NCI-H2081 (cell line): ENCODE measurements around the gene TEX26.

Experiments
- DNase-seq, 2 experiments: peaks; one replicate each; lab custom pipeline; 2025; lab: John Stamatoyannopoulos, UW

TEX26 gene

GRCh38 chr13:30932481-30933353, at the start of gene TEX26:
Gene TEX26, plus strand, starts transcription at chr13:30932656. Its CDS starts 60 bp downstream, at chr13:30932716.
- no peak for DNase-seq

GRCh38 chr13:30882996-30883766, 49.3 kb upstream of the TEX26 start:
- DNase-seq, result no peak

GRCh38 chr13:30884543-30884942, 47.9 kb upstream of the TEX26 start:
- DNase-seq, result peak; percentile 28 to 57

- DNase-seq, result no peak
Observed at GRCh38 chr13:30889196-30889690, 43.2 kb upstream of the TEX26 start.

- no peak for DNase-seq
Observed at GRCh38 chr13:30892966-30893365, 39.5 kb upstream of the TEX26 start.

- no peak for DNase-seq
Observed at GRCh38 chr13:30895773-30896172, 36.7 kb upstream of the TEX26 start.

- no peak for DNase-seq
Observed at GRCh38 chr13:30898070-30898469, 34.4 kb upstream of the TEX26 start.

GRCh38 chr13:30898678-30899241, 33.7 kb upstream of the TEX26 start:
- DNase-seq, result no peak

GRCh38 chr13:30900436-30900835, 32.0 kb upstream of the TEX26 start:
- DNase-seq, result no peak

- no peak for DNase-seq
Observed at GRCh38 chr13:30900952-30901749, 31.3 kb upstream of the TEX26 start.

- DNase-seq, result no peak
Observed at GRCh38 chr13:30904043-30904442, 28.4 kb upstream of the TEX26 start.

- no peak for DNase-seq
Observed at GRCh38 chr13:30905932-30906383, 26.5 kb upstream of the TEX26 start, which contains the start of gene MEDAG. Gene MEDAG, plus strand, starts transcription at chr13:30906271. Its CDS starts 245 bp downstream, at chr13:30906516.

GRCh38 chr13:30906411-30907051, 25.9 kb upstream of the TEX26 start:
- no peak for DNase-seq

GRCh38 chr13:30907121-30907861, 25.2 kb upstream of the TEX26 start:
- DNase-seq, result no peak

- no peak for DNase-seq
Observed at GRCh38 chr13:30908416-30908980, 24.0 kb upstream of the TEX26 start.

GRCh38 chr13:30910676-30911075, 21.8 kb upstream of the TEX26 start:
- no peak for DNase-seq

GRCh38 chr13:30915691-30916541, 16.5 kb upstream of the TEX26 start:
- DNase-seq, result no peak

- no peak for DNase-seq
Observed at GRCh38 chr13:30916991-30917390, 15.5 kb upstream of the TEX26 start.
